Transverse colon (tissue), 4 donors: ENCODE data around the gene ANAPC13.

Experiments
- CTCF ChIP-seq, 5 experiments: fragments of 200-600 bp in 3 of 5; fragments of 450-650 bp in 2 of 5; sonication (generic) in 3 of 5; IDR thresholded peaks; 1 replicate in 2 of 5; 2 replicates in 3 of 5; pipeline ENCODE4 v1.5.1; 2016 to 2017; ENCODE audit warnings: antibody characterized with exemption in 5 of 5, inconsistent platforms in 3 of 5, mild to moderate bottlenecking in 2 of 5, moderate library complexity in 1 of 5
- POLR2A ChIP-seq: fragments of 450-650 bp; IDR thresholded peaks from one replicate; pipeline ENCODE4 v1.6.1; 2016; ENCODE audit warnings: antibody characterized with exemption, mild to moderate bottlenecking, moderate library complexity
- POLR2AphosphoS5 ChIP-seq, 3 donors: sonication (generic); formaldehyde crosslinking; IDR thresholded peaks; one replicate each; pipeline ENCODE4 v1.6.1; 2016; ENCODE audit warnings: antibody characterized with exemption in 3 of 3

GRCh38 chr3:134460965-134461364 lies 24.8 kb downstream of the ANAPC13 start:
- TF ChIP-seq POLR2A (no peak), CTCF (IDR thresholded peaks at IDR 0.05) (no peak), POLR2AphosphoS5 (IDR thresholded peaks at IDR 0.05) (no peak)
